ENCODE results near the gene NUCB1. TPM values are rescaled to one million over a fixed set of nuclear protein-coding genes. Genes with fewer than 3 reads are reported as not detected.
A peak's percentile ranks its signal among the peaks of the same experiment; 100 is the strongest.

NUCB1 gene
- total RNA-seq, 4 donors from 2014 or later = 83.9 to 162 (median 148) TPM

DNA sequence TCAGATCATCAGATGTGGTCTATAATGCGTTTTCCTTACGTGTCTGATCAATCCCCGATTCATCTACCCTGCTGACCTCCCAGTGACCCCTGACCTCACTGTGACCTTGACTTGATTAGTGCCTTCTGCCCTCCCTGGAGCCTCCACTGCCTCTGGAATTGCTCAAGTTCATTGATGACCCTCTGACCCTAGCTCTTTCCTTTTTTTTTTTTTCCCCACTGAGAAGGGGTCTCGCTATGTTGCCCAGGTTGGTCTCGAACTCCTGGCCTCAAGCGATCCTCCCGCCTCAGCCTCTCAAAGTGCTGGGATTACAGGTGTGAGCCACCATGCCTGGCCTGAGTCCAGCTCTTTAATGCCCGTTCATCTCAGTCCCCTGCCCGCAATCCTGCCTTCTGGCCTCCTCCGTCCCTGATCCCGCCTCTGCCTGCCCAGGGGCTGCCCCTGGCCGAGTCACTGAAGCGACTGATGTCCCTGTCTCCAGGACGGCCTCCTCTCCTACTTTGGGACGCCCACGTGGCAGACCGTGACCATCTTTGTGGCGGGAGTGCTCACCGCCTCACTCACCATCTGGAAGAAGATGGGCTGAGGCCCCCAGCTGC, 61.0 kb downstream of the NUCB1 start:
- in situ Hi-C loops (cut with MboI; ENCODE audit: low sequenced_read_pairs in 4 of 4) = loop anchor here in 2 of 4 donors (10.0 to 25.0 kb wide), 2 partner anchors 86 to 99 kb away; partner anchors contain the start of genes PPP1R15A (in 2 of the 2) and PLEKHA4 (in 1 of the 2)
- H3K4me1 ChIP-seq = peaks cover 19 to 23% of the 10 kb centered on the region in 2 donors
- intact Hi-C loops (cut with DNase I; ENCODE audit: low total_unique reads) = no loop called here
- no peak for TF ChIP-seq POLR2A (IDR thresholded peaks at IDR 0.05)
- peaks cover 0 to 3% of the 10 kb centered on the region in 2 donors for H3K36me3 ChIP-seq
- ATAC-seq = no peak
- no peak overlapping the region for H3K4me3 ChIP-seq
- no peaks in the 10 kb centered on the region for H3K9me3 ChIP-seq
- peak in 1 of 2 donors; percentile 36 for DNase-seq
- peak overlapping the region in 3 of 4 donors; percentile 14 to 99 (median 99) for H3K27ac ChIP-seq
- H3K27me3 ChIP-seq = no peaks in the 10 kb centered on the region

DNA sequence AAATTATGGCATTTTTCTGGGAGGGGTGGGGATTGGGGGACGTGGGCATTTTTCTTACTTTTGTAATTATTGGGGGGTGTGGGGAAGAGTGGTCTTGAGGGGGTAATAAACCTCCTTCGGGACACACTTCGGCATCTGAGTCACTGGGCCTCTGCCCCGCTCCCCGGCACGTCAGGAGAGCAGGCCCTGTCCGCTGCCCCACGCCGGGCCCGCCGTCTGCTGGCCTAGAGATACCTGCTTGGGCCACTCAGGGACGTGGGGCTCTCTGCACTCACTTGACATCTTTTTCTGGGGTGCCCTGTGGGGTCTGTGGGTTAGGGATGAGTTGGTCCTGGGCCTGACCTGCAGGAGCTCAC, 61.5 kb downstream of the NUCB1 start:
- ATAC-seq = no peak
- Histone ChIP-seq H3K27me3 (no peaks in the 10 kb centered on the region), H3K9me3 (no peaks in the 10 kb centered on the region), H3K4me3 (no peak overlapping the region), H3K4me1 (peaks cover 24 to 28% of the 10 kb centered on the region in 2 donors), H3K27ac (peak overlapping the region; percentile 89 to 99 (median 98)), H3K36me3 (peaks cover 0 to 8% of the 10 kb centered on the region in 2 donors)
- TF ChIP-seq, protein P1, sequence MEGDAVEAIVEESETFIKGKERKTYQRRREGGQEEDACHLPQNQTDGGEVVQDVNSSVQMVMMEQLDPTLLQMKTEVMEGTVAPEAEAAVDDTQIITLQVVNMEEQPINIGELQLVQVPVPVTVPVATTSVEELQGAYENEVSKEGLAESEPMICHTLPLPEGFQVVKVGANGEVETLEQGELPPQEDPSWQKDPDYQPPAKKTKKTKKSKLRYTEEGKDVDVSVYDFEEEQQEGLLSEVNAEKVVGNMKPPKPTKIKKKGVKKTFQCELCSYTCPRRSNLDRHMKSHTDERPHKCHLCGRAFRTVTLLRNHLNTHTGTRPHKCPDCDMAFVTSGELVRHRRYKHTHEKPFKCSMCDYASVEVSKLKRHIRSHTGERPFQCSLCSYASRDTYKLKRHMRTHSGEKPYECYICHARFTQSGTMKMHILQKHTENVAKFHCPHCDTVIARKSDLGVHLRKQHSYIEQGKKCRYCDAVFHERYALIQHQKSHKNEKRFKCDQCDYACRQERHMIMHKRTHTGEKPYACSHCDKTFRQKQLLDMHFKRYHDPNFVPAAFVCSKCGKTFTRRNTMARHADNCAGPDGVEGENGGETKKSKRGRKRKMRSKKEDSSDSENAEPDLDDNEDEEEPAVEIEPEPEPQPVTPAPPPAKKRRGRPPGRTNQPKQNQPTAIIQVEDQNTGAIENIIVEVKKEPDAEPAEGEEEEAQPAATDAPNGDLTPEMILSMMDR (IDR thresholded peaks at IDR 0.05 in 4 of 5, conservative IDR thresholded peaks at IDR 0.05 in 1 of 5) = no peak
- no peak for TF ChIP-seq POLR2A (IDR thresholded peaks at IDR 0.05)
- intact Hi-C loops (cut with DNase I; ENCODE audit: low total_unique reads) (no loop called here), in situ Hi-C loops (cut with MboI; ENCODE audit: low sequenced_read_pairs in 4 of 4) (loop anchor here in 2 of 4 donors (10.0 to 25.0 kb wide), 2 partner anchors 87 to 99 kb away; partner anchors contain the start of genes PPP1R15A (in 2 of the 2) and PLEKHA4 (in 1 of the 2))
- DNase-seq = no peak

DNA sequence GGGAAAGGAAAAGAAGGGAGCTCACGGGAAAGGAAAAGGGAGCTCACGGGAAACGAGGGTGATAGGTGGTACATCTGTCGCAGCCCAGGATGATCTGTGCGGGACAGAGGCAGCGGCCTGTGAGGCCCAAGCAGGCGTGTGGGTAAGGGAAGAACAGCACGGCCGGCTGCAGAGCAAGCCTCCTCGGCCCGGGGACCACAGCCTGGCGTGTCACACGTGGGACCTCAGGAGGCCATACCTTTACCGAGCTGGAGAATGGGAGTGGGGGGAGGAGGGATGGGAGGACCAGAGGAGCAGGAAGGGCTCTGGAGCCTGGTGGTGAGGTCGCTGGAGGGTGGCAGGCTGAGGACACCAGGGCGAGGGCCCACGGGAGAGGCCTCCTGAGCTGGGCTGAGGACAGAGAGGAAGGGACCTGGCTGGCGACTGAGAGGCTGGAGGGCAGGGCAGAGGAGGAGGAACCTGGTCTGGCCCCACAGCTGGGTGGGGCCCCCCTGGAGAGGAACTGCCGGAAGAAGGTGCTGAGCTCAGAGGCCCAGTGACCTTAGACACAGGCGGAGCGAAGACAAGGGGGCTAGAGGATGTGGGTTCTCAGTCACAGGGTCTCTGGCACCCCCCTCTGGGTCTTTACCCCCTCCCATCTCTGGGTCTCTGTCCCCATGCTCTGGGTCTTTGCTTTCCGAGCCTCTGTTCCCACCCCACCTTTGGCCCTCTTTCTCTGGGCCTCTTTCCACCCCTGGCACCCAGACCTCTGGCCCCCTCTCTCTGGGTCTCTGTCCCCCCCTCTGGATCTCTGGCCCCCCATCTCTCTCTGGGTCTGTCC, 62.1 kb downstream of the NUCB1 start:
- TF ChIP-seq, protein P1 (IDR thresholded peaks at IDR 0.05 in 4 of 5, conservative IDR thresholded peaks at IDR 0.05 in 1 of 5) = no peak
- TF ChIP-seq POLR2A (IDR thresholded peaks at IDR 0.05) = peak; percentile 32 to 55
- Histone ChIP-seq H3K4me3 (no peak overlapping the region), H3K27ac (peak overlapping the region; percentile 89 to 99 (median 98)), H3K27me3 (no peaks in the 10 kb centered on the region), H3K36me3 (peaks cover 0 to 11% of the 10 kb centered on the region in 2 donors), H3K4me1 (peaks cover 27 to 33% of the 10 kb centered on the region in 2 donors), H3K9me3 (no peaks in the 10 kb centered on the region)
- DNase-seq (peak in 1 of 2 donors; percentile 51), ATAC-seq (no peak)
- intact Hi-C loops (cut with DNase I; ENCODE audit: low total_unique reads) (no loop called here), in situ Hi-C loops (cut with MboI; ENCODE audit: low sequenced_read_pairs in 4 of 4) (loop anchor here in 2 of 4 donors (10.0 to 25.0 kb wide), 2 partner anchors 87 to 100 kb away; partner anchors contain the start of genes PPP1R15A (in 2 of the 2) and PLEKHA4 (in 1 of the 2))

DNA sequence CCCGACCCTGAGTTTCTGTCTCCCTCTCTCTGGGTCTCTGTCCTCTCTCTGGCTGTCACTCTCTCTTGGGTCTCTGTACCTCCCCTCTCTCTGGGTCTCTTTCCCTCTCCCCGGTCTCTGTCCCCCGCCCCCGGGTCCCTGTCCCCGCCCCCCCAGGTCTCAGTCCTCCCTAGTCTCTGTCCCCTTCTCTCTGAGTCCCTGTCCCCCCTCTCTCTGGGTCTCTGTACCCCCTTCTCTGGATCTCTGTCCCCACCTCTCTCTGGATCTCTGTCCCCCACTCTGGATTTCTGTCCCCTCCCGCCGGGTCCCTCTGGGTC, 62.7 kb downstream of the NUCB1 start:
- Histone ChIP-seq H3K4me1 (peaks cover 27 to 39% of the 10 kb centered on the region in 2 donors), H3K4me3 (no peak overlapping the region)
- intact Hi-C loops (cut with DNase I; ENCODE audit: low total_unique reads) = no loop called here

More for the DNA sequence above, 62.7 kb downstream of the NUCB1 start:
- in situ Hi-C loops (cut with MboI; ENCODE audit: low sequenced_read_pairs in 4 of 4) = loop anchor here in 2 of 4 donors (10.0 to 25.0 kb wide), 2 partner anchors 88 to 101 kb away; partner anchors contain the start of genes PPP1R15A (in 2 of the 2) and PLEKHA4 (in 1 of the 2)
- Histone ChIP-seq H3K9me3 (no peaks in the 10 kb centered on the region), H3K36me3 (peaks cover 0 to 11% of the 10 kb centered on the region in 2 donors), H3K27me3 (no peaks in the 10 kb centered on the region), H3K27ac (peak overlapping the region; percentile 89 to 99 (median 98))
- TF ChIP-seq POLR2A (IDR thresholded peaks at IDR 0.05) = no peak
- TF ChIP-seq, protein P1 (IDR thresholded peaks at IDR 0.05 in 4 of 5, conservative IDR thresholded peaks at IDR 0.05 in 1 of 5) = no peak
- ATAC-seq = no peak
- DNase-seq = no peak
